HG03103 (cell line): ENCODE measurements around the gene NANOS1.

Source experiments
- ATAC-seq: cut with Tn5 transposase; IDR thresholded peaks from one replicate; pipeline ENCODE4 v1.9.1; 2021; ENCODE audit warnings: low read depth; ENCODE audit not compliant: unreplicated experiment

NANOS1 gene

DNA sequence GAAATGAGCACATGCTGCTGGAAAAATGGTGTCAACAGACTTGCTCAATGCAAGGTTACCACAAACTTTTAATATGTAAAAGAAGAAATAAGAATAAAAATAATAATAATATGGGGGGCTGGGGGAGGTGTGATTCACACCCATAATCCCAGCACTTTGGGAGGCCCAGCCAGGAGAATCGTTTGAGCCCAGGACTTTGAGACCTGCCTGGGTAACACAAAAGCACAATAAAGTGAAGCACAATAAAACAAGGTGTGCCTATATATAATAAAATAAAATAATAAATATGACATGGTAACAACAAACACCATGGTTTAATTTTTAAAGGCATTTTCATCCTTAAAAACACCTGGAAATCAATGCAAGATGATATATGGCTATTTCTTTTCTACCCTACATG, 26.0 kb downstream of the NANOS1 start:
- ATAC-seq, result no peak

DNA sequence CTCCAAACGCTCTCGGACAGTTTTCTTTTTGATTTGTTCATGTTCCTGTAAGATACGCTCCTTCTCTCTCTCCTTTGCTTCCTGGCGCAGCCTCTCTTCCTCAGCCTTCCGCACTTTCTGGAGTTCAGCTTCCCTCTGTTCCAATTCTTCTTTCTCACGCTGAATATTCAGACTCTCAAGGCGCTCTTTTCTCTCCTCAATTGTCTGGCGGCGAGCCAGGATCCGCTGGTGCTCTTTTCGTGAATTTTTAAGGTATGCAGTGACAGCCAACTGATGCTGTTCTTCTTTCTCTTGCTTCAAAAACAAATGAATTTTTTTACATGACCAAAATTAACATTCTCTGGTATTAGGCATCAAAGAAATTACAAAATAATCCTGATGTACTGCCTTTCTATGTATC, 28.5 kb downstream of the NANOS1 start:
- ATAC-seq, result no peak

DNA sequence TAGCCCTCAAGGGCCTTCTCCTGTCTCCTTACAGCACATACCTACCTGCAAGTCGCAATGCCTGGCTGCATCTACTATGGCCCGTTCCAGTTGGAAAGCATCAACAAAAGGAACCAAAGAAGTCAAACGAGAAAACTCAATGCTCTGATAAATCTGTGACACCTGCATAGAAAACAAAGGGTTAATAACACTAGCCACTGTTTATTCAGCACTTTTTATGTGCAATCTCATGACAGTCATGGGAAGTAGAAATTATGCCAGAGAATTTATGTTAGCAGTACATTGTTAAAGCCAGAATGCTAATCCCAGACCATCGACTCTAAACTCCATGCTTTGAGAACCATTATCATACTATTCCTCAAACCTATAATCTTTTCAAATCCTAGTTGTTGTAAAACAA, 30.0 kb downstream of the NANOS1 start:
- no peak for ATAC-seq

DNA sequence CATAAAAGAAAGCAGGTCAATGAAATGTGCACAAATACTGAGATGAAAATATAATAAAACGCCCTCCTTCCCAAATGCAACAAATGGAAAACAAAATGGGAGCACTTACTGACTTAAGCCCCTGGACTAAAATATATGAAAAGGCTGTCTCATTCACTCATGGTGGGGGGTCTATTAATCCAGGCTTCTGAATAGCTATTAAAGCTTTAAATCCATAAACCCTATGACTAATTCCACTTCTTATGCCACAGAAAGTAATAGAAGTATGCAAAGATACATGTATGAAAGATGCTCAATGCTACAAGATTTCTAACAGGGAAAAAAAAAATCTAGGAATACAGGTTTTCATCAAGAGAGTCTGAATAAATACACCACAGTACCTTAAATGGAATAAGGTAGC, 30.6 kb downstream of the NANOS1 start:
- ATAC-seq, result no peak

DNA sequence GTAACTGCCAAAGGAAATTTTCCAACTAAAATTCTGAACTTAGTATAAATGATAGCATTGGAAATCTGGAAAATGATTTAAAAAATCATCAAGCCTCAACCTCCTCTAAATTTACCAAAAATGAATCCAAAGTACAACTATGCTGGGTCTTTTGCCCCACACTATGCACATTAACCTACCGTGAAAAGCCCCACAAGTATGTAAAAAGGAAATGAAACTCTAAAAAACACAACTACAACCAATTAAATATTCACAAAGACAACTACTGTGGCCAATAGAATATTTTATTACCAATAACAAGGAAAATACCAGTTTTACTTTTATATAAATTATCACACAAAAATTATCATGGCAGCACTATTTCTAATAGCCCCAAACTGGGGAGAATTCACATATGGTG, 31.8 kb downstream of the NANOS1 start:
- no peak for ATAC-seq

DNA sequence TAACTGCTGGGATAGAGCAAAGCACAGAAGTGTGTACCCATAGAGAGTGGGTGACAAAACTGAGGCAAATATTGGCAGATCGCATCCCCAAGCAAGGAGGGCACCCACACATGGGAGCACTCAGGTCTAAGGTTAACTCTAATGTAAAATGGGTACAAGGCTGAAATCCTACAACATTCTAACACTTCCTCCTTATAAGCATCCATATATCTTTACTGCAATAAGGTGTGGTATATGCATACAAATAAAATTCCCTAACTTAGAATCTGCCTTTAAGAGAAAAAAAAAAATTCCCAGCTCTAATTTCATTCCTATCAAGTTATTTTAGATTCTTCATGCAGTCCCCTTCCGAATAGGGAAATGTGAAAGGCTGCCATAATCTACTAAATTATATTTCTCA, 32.4 kb downstream of the NANOS1 start:
- no peak for ATAC-seq

DNA sequence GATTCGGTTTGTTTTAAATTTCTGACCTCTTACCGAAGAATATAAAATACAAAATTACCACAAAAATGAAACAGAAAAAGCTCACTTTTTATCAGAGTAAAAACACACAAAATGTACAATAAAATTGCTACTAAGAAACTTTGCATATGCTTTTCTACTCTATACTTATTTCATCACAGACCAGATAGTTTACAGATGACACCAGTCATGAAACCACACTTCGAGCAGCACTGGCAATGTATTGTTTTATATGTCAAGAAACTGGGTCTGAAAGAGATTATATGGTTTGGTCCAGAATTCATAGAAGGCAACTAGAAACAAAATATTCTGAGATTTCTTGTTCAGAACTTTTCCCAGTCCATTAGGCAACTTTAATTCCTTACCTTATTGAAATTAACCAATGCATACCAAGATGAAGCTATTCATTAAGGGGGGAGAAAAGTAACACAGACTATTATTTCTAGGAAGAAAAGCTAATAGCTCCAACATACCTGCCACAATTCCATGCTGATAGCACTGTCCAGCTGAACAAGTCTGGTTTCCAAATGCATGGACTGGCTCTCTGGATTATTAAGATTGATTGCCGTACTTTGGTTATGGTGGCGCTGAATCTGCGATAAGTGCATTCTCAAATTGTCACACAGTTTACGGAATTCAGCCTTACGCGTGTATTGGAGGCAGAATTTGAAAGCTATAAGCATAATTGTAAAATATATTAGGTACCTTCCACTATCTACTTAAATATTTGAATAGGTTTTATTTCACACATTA, 41.1 kb downstream of the NANOS1 start:
- no peak for ATAC-seq

DNA sequence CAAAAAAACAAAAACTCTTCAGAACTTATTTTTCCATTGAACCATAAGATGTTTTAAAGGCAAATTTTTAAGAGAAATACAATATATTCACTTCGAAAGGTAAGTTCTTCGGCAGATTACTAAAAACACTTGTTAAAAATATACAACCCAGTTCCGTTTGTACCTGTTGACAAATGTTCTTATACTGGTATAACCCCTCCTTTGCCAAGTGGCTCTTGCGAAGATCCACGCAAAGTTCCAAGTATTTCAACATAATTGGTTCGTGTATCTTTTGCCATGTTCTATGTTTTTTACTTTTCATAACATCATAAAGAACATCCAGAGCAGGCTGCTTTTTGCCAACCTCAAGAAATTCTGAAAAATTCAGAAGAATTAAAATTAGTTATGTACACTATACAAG, 44.1 kb downstream of the NANOS1 start:
- no peak for ATAC-seq

DNA sequence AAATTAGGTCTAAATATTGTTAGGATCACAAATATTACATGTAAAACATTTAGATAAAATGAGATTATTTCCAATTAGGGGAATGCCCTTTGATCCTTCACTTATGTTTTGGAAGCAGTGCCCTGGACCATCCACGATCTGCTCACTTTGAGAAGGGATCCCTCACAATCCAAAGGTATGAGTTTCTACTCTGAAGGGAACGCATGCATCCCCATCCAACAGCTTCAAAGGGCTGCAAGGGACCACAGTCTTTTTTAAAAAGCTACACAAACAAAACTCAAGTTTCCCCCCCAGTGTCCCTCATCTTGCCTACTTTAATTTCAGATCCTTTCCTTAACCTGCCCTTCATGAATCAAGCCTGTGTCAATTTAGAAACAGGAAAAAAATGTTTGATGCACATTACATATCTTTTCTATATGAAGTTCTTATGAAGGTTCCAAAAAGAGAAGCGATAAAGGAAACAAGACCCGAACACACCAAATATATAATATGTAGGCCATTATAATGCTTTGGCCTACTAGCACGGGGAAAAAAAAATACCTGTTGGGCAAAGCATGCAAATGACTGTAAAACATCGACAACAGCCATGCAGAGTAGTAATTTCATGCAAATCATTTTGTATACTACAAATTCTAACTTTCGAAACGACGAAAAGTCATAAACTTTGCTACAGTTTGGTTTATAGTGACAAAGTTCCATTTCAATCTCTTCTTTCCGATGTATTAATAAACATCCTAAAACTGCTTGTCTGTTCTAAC, 49.1 kb downstream of the NANOS1 start:
- no peak for ATAC-seq

DNA sequence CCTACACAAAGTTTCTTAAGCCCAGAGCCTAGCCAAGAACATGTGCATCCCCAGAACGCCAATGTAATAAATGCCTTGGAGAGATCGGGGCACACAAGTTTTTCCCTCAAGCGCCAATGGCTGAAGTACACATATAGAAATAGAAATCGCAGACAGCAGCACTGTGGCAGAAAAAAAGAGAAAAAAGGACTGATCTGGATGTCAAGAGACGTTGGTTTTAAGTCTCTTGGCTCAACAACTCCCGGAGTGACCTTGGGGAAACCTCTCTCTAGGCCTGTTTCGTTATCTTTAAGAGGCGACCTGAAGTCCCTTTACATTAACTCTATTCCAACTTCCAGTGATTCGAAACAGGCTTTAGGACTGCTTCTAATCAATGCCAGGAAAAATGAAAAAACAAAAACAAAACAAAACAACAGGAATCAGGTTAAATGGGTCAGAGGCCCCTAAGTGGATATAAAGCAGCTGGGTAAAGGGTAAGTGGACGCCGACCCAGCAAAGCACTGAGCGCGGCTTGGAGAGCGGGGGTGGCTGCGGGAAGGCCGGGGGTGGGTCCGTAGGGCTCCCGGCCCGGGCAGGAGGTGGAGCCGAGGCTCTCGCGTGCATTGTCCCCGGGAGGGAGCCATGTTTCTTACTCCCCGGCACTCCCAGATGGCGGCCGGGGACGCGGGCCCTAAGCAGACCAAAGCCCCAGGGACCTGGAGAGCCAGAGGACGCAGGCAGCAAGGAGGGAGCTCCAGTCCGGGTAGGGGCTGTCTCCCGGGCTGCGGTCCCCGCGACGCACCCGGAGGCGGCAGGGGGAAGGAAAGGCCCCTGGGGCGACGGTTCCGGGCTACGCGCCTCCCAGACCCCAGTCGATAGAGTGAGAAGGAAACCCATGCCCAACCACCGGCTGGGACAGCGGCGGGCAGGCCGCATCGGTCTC, 50.3 kb downstream of the NANOS1 start:
- peak; percentile 45 for ATAC-seq

DNA sequence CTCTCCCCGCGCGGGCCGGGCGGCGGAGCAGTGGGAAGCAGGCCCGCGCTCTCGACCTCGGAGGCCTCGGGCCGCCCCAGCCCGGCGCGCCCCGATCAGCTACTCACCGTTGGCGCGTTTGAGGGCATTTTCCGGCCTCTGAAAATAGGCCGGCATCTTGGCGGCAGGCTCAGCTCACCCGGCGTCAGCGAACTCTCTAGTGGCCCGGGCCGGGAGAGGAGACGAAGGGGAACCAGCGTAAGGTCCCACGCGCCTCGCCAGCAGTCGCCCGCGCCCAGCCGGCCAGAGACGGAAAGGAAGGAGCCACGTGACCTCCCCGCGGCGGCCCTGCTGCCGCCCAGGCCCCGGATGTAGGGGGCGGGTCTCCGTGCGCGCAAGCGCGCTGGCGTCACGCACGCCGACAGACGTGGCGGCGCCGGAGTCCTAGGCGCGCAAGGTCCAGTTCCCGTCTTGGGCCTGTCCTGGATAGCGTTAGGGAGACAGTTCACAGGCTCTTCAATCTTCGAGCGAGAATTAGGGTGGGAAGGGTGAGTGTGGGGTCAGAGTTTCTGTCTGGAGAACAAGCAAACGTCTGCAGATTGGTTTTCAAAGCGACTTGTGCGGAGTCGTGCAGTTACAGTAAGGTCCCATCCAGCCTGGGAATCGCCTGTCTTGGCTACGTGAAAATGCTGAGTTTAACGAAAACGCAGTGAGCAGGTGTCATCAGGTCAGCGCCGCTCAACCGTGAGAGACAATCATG, 51.2 kb downstream of the NANOS1 start, which contains the start of gene EIF3A:
Gene EIF3A (minus strand): TSS at position 297 of the 739 bp plus-strand sequence. CDS start 141 bp downstream, at position 156.
- ATAC-seq, result peak; percentile 76
